NCI-H460 (cell line): ENCODE results near the gene GRXCR2. TPM values are rescaled to one million over a fixed set of nuclear protein-coding genes. Genes with fewer than 3 reads are reported as not detected.
"Not testable (repeated sequence)": the region's sequence is repeated elsewhere in the genome, so short reads cannot be mapped to it uniquely, and the experiment has no call there.

Experiments used
- DNase-seq: peaks from one replicate; pipeline ENCODE4 v3.0.0-alpha.2; 2016; ENCODE audit warnings: low read depth; ENCODE audit errors: extremely low read depth
- total RNA-seq: library from RNA; depleted of rRNA; stranded (reverse); fragments of >200 nt; shearing (Covaris generic); gene quantifications from 2 replicates; pipeline ENCODE4 v1.2.3, GENCODE V29; 2014

Gene GRXCR2
- total RNA-seq, 1 experiment from 2014 or later, result not detected

GRCh38 chr5:145887976-145888574 lies 15.3 kb upstream of the GRXCR2 start:
- peak; percentile 55 for DNase-seq

DNA sequence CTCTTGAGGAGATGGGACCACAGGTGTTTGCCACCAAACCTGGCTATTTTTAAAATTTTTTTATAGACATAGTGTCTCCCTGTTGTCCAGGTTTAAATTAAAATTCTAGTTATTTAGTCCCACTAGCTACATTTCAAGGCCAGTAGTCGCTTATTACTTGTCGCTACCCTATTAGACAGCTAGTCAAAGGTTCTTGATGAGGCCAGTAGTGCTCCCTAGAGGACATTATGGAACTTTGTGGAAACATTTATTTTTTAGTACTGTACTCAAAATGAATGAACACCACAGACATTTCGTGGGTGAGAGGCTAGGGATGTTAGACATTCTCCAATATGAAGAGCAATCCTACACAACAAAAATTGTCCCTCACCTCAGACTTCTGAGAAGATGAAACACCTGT lies 14.4 kb upstream of the GRXCR2 start:
- peak; percentile 11 for DNase-seq

- DNase-seq, result no peak
These were observed 2.0 kb upstream of the GRXCR2 start for GRCh38 chr5:145874765-145875164.

- no peak for DNase-seq
These were observed 328 bp downstream of the GRXCR2 start for GRCh38 chr5:145872486-145872885.

GRCh38 chr5:145869753-145870152 lies 3.1 kb downstream of the GRXCR2 start:
- DNase-seq, result no peak

- no peak for DNase-seq
These were observed 5.0 kb downstream of the GRXCR2 start for GRCh38 chr5:145867806-145868205.

DNA sequence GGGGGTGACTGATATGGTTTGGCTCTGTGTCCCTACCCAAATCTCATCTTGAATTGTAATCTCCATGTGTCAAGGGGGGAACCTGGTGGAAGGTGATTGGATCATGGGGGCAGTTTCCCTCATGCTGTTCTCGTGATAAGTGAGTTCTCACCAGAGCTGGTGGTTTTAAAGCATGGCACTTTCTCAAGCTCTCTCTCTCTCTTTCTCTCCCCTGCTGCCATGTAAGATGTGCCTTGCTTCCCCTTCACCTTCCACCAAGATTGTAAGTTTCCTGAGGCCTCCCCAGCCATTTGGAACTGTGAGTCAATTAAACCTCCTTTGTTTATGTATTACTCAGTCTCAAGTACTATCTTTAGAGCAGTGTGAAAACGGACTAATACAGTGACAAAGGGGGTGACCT lies 8.4 kb downstream of the GRXCR2 start:
- DNase-seq, result not testable (repeated sequence)

GRCh38 chr5:145863003-145863402 lies 9.8 kb downstream of the GRXCR2 start:
- DNase-seq, result no peak

DNA sequence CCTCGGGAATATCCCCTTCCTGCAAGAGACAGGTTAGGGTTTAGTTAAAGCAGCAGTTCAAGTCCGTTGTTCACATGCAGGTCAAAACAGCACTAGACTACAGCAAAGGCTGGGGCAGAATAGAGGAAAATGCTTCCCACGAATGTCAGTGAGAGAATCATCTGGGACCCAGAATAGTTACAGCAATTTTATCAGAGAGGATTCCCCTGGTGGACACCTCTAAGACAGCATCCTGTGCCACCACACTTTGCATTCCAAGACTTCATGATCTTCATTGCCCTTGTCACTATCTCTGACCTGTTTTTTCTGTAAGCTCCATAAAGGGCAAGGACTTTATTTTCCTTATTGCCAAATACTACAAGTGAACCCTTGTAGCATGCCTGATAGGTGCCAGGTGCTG lies 12.9 kb downstream of the GRXCR2 start:
- DNase-seq, result no peak

GRCh38 chr5:145859453-145859852 lies 13.4 kb downstream of the GRXCR2 start:
- DNase-seq, result no peak

DNA sequence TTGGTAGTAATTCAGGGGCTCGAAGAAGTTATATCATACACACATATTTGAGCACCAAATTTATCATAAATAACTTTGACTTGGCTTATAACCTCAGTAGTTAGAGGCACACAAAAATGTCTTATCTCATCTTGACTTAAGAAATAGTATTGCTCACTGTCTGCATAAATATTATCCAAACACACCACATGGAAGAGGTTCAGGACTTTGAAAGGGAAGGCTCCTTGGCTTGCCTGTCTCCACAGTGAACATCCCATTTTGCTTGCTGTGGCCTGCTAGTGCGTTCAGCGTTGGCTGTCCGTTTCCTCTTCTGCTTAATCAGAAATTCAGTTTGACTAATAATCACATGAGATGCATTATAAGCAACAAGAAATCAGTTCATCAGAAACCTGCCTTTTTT lies 13.9 kb downstream of the GRXCR2 start:
- no peak for DNase-seq

DNA sequence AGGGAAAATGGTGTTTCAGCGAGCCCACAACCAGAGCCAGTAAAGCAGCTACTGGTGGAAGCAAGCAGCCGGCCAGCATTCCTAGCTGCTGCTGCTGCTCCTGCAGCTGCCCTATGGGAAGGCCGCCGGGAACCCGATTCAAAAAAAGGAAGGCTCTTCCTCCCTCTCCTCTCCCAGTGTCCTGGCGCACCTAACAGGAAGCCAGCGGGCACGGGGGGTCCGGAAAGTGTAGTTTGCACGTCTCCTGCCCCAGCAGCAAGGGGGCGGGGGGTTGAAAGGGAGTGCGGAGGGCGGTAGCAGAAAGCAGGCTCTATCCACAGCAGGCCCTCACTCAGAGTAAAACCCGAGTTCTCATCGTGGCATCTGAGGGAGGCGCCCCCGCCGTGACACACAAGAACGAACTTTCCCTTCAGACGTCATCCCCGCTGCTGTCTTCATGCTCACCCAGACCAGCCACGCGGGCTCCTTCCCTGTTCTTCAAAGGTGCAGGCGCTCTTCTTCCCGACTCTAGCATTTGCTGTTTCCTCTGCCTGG lies 16.5 kb downstream of the GRXCR2 start:
- no peak for DNase-seq

- DNase-seq, result no peak
These were observed 17.0 kb downstream of the GRXCR2 start for GRCh38 chr5:145855763-145856267.

DNA sequence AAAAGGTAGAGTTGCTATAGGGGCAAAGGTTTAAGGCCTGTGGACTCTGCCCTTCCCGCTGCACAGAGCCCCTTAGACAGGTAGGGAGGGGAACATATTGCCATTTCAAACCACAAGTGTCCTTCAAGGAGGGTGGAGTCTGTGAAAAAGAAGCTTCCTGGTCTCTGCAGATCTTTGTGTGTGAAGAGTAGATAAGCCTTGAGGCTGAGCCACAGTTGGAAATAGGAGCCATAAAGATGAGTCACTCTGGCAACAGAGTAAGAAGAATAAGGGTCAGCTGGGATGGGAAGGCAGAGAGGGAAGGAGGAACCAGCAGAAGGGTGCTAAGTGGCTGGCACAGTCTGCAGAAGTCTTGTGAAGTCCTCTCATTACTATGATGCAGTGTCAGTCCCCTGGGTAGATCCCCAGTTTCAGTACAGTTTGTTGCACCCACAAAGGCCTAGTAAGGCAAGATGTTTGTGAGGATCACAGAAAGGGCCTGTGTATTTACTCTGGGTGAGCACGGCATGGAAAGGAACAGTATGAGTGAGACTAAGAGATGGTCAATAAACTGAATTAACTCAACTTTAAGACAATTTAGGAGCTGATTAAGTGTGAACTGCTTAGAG lies 18.1 kb downstream of the GRXCR2 start:
- peak; percentile 76 for DNase-seq

GRCh38 chr5:145853781-145854376 lies 18.9 kb downstream of the GRXCR2 start:
- DNase-seq, result no peak

DNA sequence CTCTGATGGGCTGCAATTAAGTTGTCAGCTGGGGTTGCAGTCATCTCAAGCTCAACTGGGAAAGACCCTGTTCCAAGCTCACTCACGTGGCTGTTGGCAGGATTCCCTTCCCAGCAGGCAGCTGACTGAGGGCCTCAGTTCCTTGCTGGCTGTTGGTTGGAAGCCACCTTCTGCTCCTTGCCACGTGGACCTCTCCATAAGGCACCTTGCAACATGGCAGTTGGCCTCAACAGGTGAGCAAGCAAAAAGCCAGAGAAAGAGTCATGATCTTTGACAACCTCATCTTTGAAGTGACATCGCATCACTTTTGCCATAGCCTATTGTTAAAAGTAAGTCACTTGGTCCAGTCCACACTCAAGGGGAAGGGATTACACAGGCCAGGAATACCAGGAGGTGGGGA lies 19.8 kb downstream of the GRXCR2 start:
- DNase-seq, result no peak

- DNase-seq, result no peak
These were observed 24.0 kb downstream of the GRXCR2 start for GRCh38 chr5:145848854-145849253.

- no peak for DNase-seq
These were observed 25.0 kb downstream of the GRXCR2 start for GRCh38 chr5:145847499-145848497.

- no peak for DNase-seq
These were observed 26.7 kb downstream of the GRXCR2 start for GRCh38 chr5:145846081-145846480.

- DNase-seq, result no peak
These were observed 31.5 kb downstream of the GRXCR2 start for GRCh38 chr5:145841299-145841698.
